Kidney tubule cell (primary cell): ENCODE data around the gene KLHL3.

Experiments
- DNase-seq: peaks from one replicate; pipeline ENCODE4 v3.0.0-alpha.2; 2018; ENCODE audit warnings: low spot score

KLHL3 gene

GRCh38 chr5:137611011-137611580 is 124.8 kb downstream of the KLHL3 start:
- DNase-seq: no peak

DNA sequence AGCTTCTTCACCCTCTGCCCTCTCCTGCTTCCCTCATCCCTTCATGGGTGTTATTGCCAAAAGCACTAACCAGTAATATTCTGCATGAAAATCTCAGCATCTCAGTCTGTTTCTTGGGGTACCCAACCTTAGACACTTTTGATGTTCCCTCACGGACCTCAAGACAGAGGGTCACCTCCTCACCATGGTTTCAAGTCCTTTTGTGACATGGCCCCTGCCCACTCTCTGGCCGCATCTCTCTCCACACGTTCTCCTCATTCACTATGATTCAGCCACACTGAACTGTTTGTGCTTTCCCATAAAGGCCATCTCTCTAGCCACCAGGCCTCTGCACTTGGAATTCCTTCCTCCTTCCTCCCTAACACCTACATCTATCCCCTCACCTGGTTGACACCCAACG is 125.3 kb downstream of the KLHL3 start:
- no peak for DNase-seq

- DNase-seq: no peak
Measured at GRCh38 chr5:137609127-137609526, 126.8 kb downstream of the KLHL3 start.

DNA sequence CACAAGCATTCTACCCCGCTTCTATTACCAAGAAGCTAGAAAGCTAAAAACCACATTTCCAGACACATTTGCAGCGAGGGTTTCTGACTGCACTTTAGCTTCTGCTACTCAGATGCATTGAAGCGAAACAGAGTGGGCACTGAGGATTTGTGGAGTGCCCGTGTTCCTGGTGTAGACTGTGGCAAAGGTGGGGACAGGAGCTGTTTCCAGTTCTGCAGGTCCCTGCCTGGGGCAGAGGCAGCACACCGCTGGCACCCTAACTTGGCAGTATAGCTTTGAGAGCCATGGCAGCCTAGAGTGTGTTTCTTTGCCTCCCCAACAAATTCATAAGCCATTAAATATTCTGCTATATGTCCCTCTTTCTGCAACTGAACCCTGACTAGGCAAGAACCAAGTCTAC is 128.1 kb downstream of the KLHL3 start:
- no peak for DNase-seq

DNA sequence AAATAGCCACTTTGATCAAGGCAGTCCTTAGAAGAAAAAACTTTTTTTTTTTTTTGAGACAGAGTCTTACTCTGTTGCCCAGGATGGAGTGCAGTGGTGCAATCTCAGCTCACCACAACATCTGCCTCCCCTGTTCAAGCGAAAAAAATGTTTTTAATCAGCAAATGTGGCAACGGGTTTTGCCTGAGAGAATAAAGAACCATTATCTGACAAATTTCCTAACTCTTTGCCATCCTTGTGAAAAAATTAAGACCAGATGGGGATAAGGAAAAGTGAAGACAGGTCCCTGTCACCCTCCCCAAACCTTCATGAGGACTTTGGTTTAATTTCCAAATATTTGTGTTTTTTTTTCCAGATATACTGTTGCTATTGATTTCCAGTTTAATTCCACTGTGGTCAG is 129.5 kb downstream of the KLHL3 start:
- DNase-seq: no peak

- peak; percentile 21 for DNase-seq
Measured at GRCh38 chr5:137605411-137605810, 130.5 kb downstream of the KLHL3 start.

- peak; percentile 23 for DNase-seq
Measured at GRCh38 chr5:137604348-137605095, 131.4 kb downstream of the KLHL3 start.

DNA sequence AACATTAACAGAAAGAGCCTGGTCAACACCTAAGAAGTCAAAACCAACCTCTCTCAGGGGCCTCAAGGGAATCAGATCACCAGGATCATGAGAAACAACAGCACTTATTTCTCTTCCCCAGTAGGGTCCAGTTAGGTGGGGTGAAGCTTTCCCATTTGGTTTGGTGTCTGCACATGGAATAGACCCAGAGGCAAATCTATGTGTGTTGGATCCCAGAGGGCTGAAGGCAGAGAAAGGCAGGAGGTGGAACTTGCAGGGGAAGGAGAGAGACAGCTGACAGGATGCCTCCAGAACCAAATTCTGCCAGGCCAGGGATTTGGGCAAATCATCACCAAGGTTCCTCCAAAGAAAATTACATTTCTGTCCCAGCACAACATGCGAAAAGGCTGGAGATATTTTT is 132.0 kb downstream of the KLHL3 start:
- DNase-seq: no peak

DNA sequence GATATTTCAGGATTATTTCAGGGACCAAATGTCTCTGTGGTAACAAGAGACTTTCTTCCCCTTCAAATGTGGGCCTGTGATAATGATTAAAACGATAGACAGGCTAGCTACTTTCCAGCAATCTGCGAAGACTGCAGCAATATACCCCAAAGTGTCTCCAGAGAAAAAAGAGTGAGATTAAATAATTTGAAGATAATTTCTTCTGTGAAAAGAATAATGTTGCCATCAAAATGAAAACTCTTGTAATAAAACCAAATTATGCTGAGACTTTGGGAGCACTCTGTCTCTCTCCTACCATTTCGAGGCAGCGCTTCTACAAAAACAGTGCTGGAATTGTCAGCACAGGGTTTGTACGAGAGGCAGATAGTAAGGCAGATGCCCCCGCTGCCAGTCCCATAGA is 132.5 kb downstream of the KLHL3 start:
- DNase-seq: no peak

- no peak for DNase-seq
Measured at GRCh38 chr5:137602721-137603273, 133.1 kb downstream of the KLHL3 start.

- DNase-seq: no peak
Measured at GRCh38 chr5:137600721-137601360, 135.0 kb downstream of the KLHL3 start.

GRCh38 chr5:137599457-137599856 is 136.4 kb downstream of the KLHL3 start:
- no peak for DNase-seq

DNA sequence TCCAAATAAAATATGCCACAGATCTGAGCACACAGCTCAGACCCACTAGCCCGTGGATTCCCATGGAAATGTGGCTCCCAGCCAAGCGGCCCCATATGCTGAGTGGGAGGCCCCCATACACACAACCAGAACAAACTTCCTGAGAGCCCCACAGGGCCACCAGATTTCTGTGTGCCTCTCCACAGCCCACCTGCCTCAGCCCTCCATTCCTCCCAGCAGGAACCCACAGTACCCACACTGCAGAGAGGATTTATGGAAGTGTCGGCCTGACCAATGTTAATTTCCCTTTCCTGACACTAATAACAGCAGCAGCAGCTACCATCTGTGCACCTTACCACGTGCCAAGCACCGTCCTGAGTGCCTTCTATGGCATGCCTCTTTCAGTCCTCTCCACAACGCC is 137.5 kb downstream of the KLHL3 start:
- no peak for DNase-seq

GRCh38 chr5:137596941-137597340 is 138.9 kb downstream of the KLHL3 start:
- no peak for DNase-seq

GRCh38 chr5:137595396-137596079 is 140.4 kb downstream of the KLHL3 start:
- no peak for DNase-seq

GRCh38 chr5:137594717-137595116 is 141.2 kb downstream of the KLHL3 start:
- DNase-seq: no peak

GRCh38 chr5:137592317-137592716 is 143.6 kb downstream of the KLHL3 start:
- DNase-seq: no peak

GRCh38 chr5:137589185-137589584 is 146.7 kb downstream of the KLHL3 start:
- DNase-seq: no peak

- DNase-seq: no peak
Measured at GRCh38 chr5:137587919-137588318, 148.0 kb downstream of the KLHL3 start.

DNA sequence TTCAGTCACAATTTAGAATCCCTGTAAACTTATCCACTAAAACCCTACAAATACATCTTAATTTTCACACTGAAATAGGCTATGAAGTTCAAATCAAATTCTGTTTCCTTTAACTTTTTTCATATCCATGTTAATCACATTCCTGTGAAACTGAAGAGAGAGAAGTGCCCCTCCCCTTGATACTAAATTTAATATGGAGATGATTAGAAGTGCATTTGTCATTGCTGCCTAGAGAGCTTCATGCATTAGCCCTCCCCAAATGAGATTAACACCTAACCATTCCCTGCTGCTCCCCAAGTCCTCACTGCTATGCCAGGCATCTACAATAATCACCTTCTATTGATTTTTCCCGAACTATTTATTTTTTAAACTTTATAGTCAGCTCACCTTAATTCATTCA is 151.6 kb downstream of the KLHL3 start:
- DNase-seq: no peak

DNA sequence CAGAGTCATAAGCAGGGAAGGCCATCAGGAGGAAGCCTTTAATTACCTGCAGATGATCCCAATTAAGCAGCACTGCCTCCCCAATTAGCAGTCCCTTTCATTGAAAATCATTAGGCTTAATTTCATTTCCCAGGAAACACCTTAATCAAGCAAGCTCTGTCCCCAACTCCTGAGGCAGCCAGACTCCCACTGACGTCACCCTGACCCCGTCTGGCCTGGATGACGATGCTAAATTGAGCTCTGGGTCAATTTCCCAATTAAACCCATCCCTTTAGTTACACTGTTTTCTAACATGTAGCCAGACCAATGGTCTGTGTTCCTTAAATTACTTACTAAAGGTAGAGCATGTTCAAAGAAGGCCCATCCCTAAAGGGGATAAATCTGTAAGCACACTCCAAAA is 152.8 kb downstream of the KLHL3 start:
- DNase-seq: no peak

GRCh38 chr5:137582218-137582617 is 153.7 kb downstream of the KLHL3 start:
- no peak for DNase-seq

GRCh38 chr5:137581776-137582175 is 154.1 kb downstream of the KLHL3 start:
- DNase-seq: peak; percentile 11
